Motor neuron (in vitro differentiated cells): ENCODE measurements around the gene CAMK2G. TPM values are rescaled to one million over a fixed set of nuclear protein-coding genes. Genes with fewer than 3 reads are reported as not detected.
A peak's percentile ranks its signal among the peaks of the same experiment; 100 is the strongest.
"Not testable (repeated sequence)": the region's sequence is repeated elsewhere in the genome, so short reads cannot be mapped to it uniquely, and the experiment has no call there.

Experiments
- ATAC-seq, 8 experiments: fragments of 200-7000 bp; cut with Tn5 transposase; replicated peaks in 6 of 8; 2 replicates each; pipeline ENCODE4 v1.8.0; 2021; ENCODE audit warnings: mild to moderate bottlenecking in 8 of 8, moderate library complexity in 8 of 8
- H3K27ac ChIP-seq, 2 donors: fragments of 250-450 bp; sonication (Bioruptor Pico); 2 replicates each; pipeline ENCODE4 v1.9.0; 2021; ENCODE audit warnings: antibody characterized with exemption in 2 of 2, mild to moderate bottlenecking in 2 of 2, moderate library complexity in 1 of 2
- H3K4me1 ChIP-seq, 2 donors: fragments of 250-450 bp; sonication (Bioruptor Pico); replicated peaks in 1 of 2; 2 replicates each; pipeline ENCODE4 v1.6.1; 2021; ENCODE audit warnings: antibody characterized with exemption in 2 of 2, mild to moderate bottlenecking in 2 of 2, moderate library complexity in 1 of 2
- H3K4me3 ChIP-seq, 5 donors: fragments of 250-450 bp; sonication (Bioruptor Pico); 2 replicates each; pipeline ENCODE4 v1.9.0; 2021; ENCODE audit warnings: antibody characterized with exemption in 5 of 5, mild to moderate bottlenecking in 5 of 5, moderate library complexity in 4 of 5
- WGBS, 10 experiments: fragments of 450-650 bp; shearing (Covaris generic); methylation state at CpG; one replicate each; pipeline ENCODE4 v1.0.0; 2022; 5-methylcytosine and 5-hydroxymethylcytosine counted together
- in situ Hi-C, 9 experiments: fragments of 400-800 bp; cut with MboI; loops; one replicate each; pipeline ENCODE4 v1.15.0; 2021; ENCODE audit warnings: low sequenced_read_pairs in 9 of 9, low pct_unique_long_range_greater_than_20kb in 2 of 9; ENCODE audit not compliant: unreplicated experiment in 9 of 9
- total RNA-seq, 8 experiments: library from RNA; unstranded; fragments of 300-600 nt; gene quantifications; 2 replicates each; pipeline versions ENCODE4 v1.2.3 to v1.2.4, GENCODE V29; 2022

CAMK2G gene
- total RNA-seq, 8 experiments from 2014 or later, result 10.6 to 33.5 (median 24.3) TPM

GRCh38 chr10:73795491-73795890, 78.9 kb downstream of the CAMK2G start:
- in situ Hi-C loops, ATAC-seq, H3K4me3 ChIP-seq, H3K27ac ChIP-seq, H3K4me1 ChIP-seq: not testable (repeated sequence)
- WGBS, 10 experiments, result 90 to 100% (median 98%) methylated on average over 1 to 3 of the region's 10 CpGs; no CpG with 5 or more reads in 6 of the 10 experiments

DNA sequence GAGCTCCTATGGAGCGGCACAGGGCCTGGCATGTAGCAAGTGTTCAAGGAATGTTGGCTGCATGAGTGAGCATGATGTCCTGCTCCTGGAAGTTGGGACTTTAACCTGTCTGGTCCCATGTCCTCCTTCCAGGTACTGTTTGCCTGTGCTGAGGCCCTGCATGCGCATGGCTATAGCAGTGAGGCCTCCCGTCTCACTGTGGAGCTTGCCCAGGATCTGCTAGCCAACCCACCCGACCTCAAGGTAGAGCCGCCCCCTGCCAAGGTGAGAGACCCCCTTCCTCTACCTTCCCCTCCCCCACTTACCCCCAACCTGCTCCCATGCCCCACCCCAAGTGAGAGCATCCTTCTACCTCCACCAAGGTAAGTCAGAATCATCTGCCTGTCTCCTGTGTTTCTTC, 80.9 kb downstream of the CAMK2G start:
- H3K27ac ChIP-seq, result no peak overlapping the region
- WGBS, 10 experiments, result 80 to 100% (median 100%) methylated on average over 1 to 3 of the region's 5 CpGs; no CpG with 5 or more reads in 5 of the 10 experiments
- no peak overlapping the region for H3K4me3 ChIP-seq
- in situ Hi-C loops, result no loop called here
- no peaks in the 10 kb centered on the region for H3K4me1 ChIP-seq
- no peak for ATAC-seq

DNA sequence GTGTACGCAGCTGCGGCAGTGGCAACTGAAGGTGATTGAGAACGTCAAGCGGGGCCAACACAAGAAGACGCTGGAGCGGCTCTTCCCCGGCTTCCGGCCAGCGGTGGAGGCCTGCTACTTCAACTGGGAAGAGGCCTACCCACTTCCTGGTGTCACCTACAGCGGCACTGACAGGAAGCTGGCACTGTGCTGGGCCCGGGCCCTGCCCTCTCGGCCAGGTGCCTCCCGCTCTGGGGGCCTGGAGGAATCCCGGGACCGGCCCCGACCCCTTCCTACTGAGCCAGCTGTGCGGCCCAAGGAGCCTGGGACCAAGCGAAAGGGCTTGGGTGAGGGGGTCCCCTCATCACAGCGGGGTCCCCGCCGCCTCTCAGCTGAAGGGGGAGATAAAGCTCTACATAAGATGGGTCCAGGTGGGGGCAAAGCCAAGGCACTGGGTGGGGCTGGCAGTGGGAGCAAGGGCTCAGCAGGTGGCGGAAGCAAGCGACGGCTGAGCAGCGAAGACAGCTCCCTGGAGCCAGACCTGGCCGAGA, 82.4 kb downstream of the CAMK2G start:
- 79 to 100% (median 100%) methylated on average over 1 to 9 of the region's 26 CpGs; no CpG with 5 or more reads in 5 of the 10 experiments for WGBS, 10 experiments
- Histone ChIP-seq H3K4me3 (no peak overlapping the region), H3K27ac (no peak overlapping the region), H3K4me1 (peaks cover 7 to 10% of the 10 kb centered on the region in 2 donors)
- peak in 5 of 8 experiments; percentile 13 to 46 (median 27) for ATAC-seq
- in situ Hi-C loops, result no loop called here

DNA sequence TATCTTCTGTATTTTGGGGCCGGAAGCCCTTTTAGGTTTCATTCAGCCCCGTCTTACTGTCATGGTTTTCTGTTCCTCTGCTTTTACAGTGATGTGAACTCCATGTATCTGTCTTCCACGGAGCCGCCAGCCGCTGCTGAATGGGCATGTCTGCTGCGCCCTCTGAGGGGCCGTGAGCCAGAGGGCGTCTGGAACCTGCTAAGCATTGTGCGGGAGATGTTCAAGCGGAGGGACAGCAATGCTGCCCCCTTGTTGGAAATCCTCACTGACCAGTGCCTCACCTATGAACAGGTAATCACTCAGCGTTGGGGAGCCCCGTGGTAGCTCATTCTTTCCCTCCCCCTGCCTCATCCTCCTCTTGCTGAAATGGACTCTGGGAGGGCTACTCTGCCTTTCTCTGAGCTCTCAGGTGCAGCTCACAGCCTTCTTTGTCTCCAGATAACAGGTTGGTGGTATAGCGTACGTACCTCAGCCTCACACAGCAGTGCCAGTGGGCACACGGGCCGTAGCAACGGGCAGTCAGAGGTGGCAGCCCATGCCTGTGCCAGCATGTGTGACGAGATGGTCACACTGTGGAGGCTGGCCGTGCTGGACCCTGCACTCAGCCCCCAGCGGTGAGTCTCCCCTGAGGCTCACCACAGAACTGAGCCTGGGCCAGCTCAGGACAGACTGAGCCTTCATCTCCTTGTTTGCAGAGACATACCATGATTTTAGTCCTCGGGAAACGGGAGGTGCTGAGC, 83.3 kb downstream of the CAMK2G start:
- peak in 3 of 8 experiments; percentile 23 to 26 (median 24) for ATAC-seq
- in situ Hi-C loops, result no loop called here
- Histone ChIP-seq H3K4me1 (peaks cover 12 to 16% of the 10 kb centered on the region in 2 donors), H3K27ac (no peak overlapping the region), H3K4me3 (no peak overlapping the region)
- WGBS, 10 experiments, result 67 to 93% (median 90%) methylated on average over 2 to 15 of the region's 22 CpGs; no CpG with 5 or more reads in 3 of the 10 experiments

GRCh38 chr10:73789659-73790055, 84.7 kb downstream of the CAMK2G start:
- in situ Hi-C loops, result no loop called here
- Histone ChIP-seq H3K4me3 (no peak overlapping the region), H3K4me1 (peaks cover 12 to 16% of the 10 kb centered on the region in 2 donors), H3K27ac (no peak overlapping the region)
- no peak for ATAC-seq
- WGBS, 10 experiments, result 93 to 100% (median 93%) methylated on average over 1 to 6 of the region's 10 CpGs; no CpG with 5 or more reads in 7 of the 10 experiments

DNA sequence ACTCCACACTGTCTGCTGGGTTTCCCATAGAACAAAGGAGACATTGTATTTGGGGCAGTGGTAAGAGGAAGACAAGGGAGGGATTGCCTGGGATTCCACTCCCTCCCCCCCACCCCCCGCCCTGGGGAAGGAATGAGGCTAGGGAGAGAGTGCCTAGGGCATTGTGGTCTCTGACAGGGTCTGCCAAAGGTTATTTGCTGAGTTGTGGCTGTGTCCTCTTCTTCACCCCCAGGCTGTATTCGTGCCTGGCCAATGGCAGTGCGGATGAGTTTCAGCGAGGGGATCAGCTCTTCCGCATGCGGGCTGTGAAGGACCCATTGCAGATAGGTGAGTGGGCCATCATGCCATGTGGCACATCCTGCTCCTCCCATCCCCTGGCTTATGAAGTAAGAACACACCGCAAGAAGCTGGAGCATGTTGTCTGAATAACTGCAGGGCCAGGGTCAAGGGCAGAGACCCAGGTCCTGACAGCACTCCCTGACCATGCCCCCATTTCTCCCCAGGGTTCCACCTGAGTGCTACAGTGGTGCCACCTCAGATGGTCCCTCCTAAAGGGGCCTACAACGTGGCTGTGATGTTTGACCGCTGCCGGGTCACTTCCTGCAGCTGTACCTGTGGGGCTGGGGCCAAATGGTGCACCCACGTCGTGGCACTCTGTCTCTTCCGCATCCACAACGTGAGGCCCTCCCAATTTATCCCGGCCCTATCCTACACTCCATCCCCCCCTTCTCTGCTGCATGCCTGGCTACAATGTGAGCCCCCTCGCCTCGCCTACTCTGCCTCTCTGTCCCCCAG, 85.3 kb downstream of the CAMK2G start:
- in situ Hi-C loops, result no loop called here
- no peak overlapping the region for H3K27ac ChIP-seq
- ATAC-seq, result no peak
- 80 to 100% (median 89%) methylated on average over 1 to 5 of the region's 17 CpGs; no CpG with 5 or more reads in 2 of the 10 experiments for WGBS, 10 experiments
- H3K4me3 ChIP-seq, result no peak overlapping the region
- peaks cover 12 to 16% of the 10 kb centered on the region in 2 donors for H3K4me1 ChIP-seq

DNA sequence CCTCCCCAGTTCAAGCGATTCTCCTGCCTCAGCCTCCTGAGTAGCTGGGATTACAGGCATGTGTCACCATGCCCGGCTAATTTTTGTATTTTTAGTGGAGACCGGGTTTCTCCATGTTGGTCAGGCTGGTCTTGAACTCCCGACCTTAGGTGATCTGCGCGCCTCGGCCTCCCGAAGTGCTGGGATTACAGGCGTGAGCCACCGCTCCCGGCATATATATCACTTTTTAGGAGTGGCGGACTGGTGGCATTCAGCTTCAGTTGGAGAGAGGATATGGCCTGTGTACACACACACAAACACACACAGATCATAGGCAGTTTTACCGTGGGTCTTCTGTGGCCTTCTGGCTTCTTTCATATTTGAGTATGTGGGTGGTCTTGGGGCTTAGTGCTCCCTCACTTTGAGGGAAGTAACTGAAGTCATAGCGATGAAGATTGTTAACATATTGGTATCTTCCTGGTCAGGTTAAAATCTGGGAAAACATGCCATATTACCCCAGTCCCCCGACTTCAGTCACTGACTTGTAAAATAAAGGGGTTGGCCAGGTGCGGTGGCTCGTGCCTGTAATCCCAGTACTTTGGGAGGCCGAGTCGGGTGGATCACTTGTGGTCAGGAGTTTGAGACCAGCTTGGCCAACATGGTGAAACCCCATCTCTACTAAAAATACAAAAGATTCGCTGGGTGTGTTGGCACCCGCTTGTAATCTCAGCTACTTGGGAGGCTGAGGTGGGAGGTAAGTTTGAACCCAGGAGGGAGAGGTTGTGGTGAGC, 87.1 kb downstream of the CAMK2G start:
- peak overlapping the region; percentile 54 to 95 (median 91) for H3K4me3 ChIP-seq
- 81 to 100% (median 92%) methylated on average over 5 to 19 of the region's 21 CpGs; no CpG with 5 or more reads in 4 of the 10 experiments for WGBS, 10 experiments
- H3K4me1 ChIP-seq, result peaks cover 12 to 24% of the 10 kb centered on the region in 2 donors
- in situ Hi-C loops, ATAC-seq, H3K27ac ChIP-seq: not testable (repeated sequence)

GRCh38 chr10:73786512-73786885, 87.9 kb downstream of the CAMK2G start:
- Histone ChIP-seq H3K4me1 (peaks cover 12 to 24% of the 10 kb centered on the region in 2 donors), H3K4me3 (peak overlapping the region; percentile 54 to 95 (median 91)), H3K27ac (peak overlapping the region in 1 of 2 donors; percentile 86)
- in situ Hi-C loops, result no loop called here
- 0 to 31% (median 5%) methylated on average over 1 to 2 of the region's 2 CpGs; no CpG with 5 or more reads in 6 of the 10 experiments for WGBS, 10 experiments
- no peak for ATAC-seq

GRCh38 chr10:73785721-73786511, 88.4 kb downstream of the CAMK2G start:
- in situ Hi-C loops, result no loop called here
- Histone ChIP-seq H3K4me3 (peak overlapping the region; percentile 54 to 95 (median 91)), H3K4me1 (peaks cover 14 to 25% of the 10 kb centered on the region in 2 donors), H3K27ac (peak overlapping the region; percentile 75 to 86)
- peak in 4 of 8 experiments; percentile 0 to 12 (median 8) for ATAC-seq
- WGBS, 10 experiments, result 0 to 10% (median 0%) methylated on average over 1 to 14 of the region's 54 CpGs; no CpG with 5 or more reads in 3 of the 10 experiments

DNA sequence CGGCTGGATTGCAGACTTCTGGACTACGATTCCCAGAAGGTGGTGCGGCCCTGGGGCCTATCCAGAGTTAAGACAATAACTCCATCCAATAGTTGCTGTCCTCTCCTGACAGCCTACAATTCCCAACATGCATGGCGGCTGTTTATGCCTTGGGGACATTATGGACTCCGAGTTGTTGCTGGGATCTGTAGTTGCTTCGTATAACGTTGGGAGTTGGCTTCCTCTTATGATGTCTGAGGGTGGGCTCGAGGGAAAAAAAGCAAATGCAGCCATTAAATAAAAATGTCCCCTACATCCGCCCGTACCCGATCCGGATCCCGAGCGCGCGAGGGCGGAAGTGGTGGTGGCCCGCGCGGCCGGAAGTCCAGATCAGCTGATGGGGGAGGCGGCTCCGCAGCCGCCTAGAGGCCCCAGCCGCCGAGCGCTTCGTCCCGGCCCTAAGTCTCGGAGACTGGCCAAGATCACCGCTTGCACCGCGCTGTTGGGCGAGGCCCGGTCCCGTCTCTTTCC, 89.1 kb downstream of the CAMK2G start, which contains the start of gene ZSWIM8:
Gene ZSWIM8, plus strand, starts transcription at position 396 of the 510 bp plus-strand sequence. CDS start 273 bp downstream, outside the sequence.
- peak within 1 kb of the TSS; percentile 54 to 95 (median 91) for H3K4me3 ChIP-seq
- peak; percentile 76 to 92 (median 90) for ATAC-seq
- in situ Hi-C loops, result no loop called here
- H3K27ac ChIP-seq, result peak within 1 kb of the TSS; percentile 75 to 86
- 0 to 2% (median 0%) methylated on average over 1 to 10 of the region's 36 CpGs; no CpG with 5 or more reads in 3 of the 10 experiments for WGBS, 10 experiments
- peaks cover 18 to 29% of the 10 kb centered on the region in 2 donors for H3K4me1 ChIP-seq

- Histone ChIP-seq H3K27ac (no peak overlapping the region), H3K4me1 (peaks cover 21 to 26% of the 10 kb centered on the region in 2 donors), H3K4me3 (peak overlapping the region; percentile 57 to 99 (median 75))
- in situ Hi-C loops, result no loop called here
- ATAC-seq, result no peak
- 0 to 55% (median 31%) methylated on average over 1 to 2 of the region's 2 CpGs; no CpG with 5 or more reads in 1 of the 10 experiments for WGBS, 10 experiments
Observed at GRCh38 chr10:73782749-73783085, 91.6 kb downstream of the CAMK2G start.
